Measurements from ENCODE around the gene RAP1GAP.

Gene RAP1GAP

GRCh38 chr1:21607549-21608529 lies 61.3 kb downstream of the RAP1GAP start:
- no peak for DNase-seq

GRCh38 chr1:21605964-21606705 lies 63.0 kb downstream of the RAP1GAP start:
- DNase-seq, result no peak

GRCh38 chr1:21605012-21605715 lies 64.0 kb downstream of the RAP1GAP start:
- no peak for DNase-seq

- no peak for DNase-seq
Measured at GRCh38 chr1:21604208-21604957, 64.8 kb downstream of the RAP1GAP start.

- no peak for DNase-seq
Measured at GRCh38 chr1:21603177-21604138, 65.7 kb downstream of the RAP1GAP start.

- no peak for DNase-seq
Measured at GRCh38 chr1:21601278-21602048, 67.7 kb downstream of the RAP1GAP start.

GRCh38 chr1:21599402-21599801 lies 69.8 kb downstream of the RAP1GAP start:
- no peak for DNase-seq

- no peak for DNase-seq
Measured at GRCh38 chr1:21598904-21599303, 70.3 kb downstream of the RAP1GAP start.

GRCh38 chr1:21598417-21598816 lies 70.7 kb downstream of the RAP1GAP start:
- DNase-seq, result no peak

- no peak for DNase-seq
Measured at GRCh38 chr1:21597753-21598152, 71.4 kb downstream of the RAP1GAP start.

GRCh38 chr1:21596628-21597027 lies 72.5 kb downstream of the RAP1GAP start:
- no peak for DNase-seq

- DNase-seq, result no peak
Measured at GRCh38 chr1:21596174-21596573, 73.0 kb downstream of the RAP1GAP start.

- no peak for DNase-seq
Measured at GRCh38 chr1:21594935-21595897, 73.9 kb downstream of the RAP1GAP start.

GRCh38 chr1:21594501-21594900 lies 74.7 kb downstream of the RAP1GAP start:
- no peak for DNase-seq

GRCh38 chr1:21593231-21593630 lies 75.9 kb downstream of the RAP1GAP start:
- DNase-seq, result no peak

GRCh38 chr1:21592086-21592865 lies 76.9 kb downstream of the RAP1GAP start:
- no peak for DNase-seq

- DNase-seq, result no peak
Measured at GRCh38 chr1:21590934-21591333, 78.2 kb downstream of the RAP1GAP start.

GRCh38 chr1:21590126-21590880 lies 78.9 kb downstream of the RAP1GAP start:
- no peak for DNase-seq

All from T1000 (cell line).